ENCODE data around the gene GLRA1.
"Not testable (repeated sequence)": the region's sequence is repeated elsewhere in the genome, so short reads cannot be mapped to it uniquely, and the experiment has no call there.

The GLRA1 gene

GRCh38 chr5:151855701-151856100 lies 69.0 kb downstream of the GLRA1 start:
- H3K4me2 ChIP-seq (ENCODE audit: low read length), result no peak overlapping the region
- H3K36me3 ChIP-seq (ENCODE audit: insufficient read depth, low read length), result no peaks in the 10 kb centered on the region

GRCh38 chr5:151847871-151848270 lies 76.8 kb downstream of the GLRA1 start:
- no peak overlapping the region for H3K9ac ChIP-seq (ENCODE audit: low read length)
- H3K36me3 ChIP-seq (ENCODE audit: insufficient read depth, low read length), result no peaks in the 10 kb centered on the region
- no peak overlapping the region for H2AFZ ChIP-seq (ENCODE audit: low read length)
- no peaks in the 10 kb centered on the region for H3F3A ChIP-seq (ENCODE audit: insufficient read depth, low read length)
- TF ChIP-seq EZH2 (IDR thresholded peaks at IDR 0.05; ENCODE audit: borderline replicate concordance, low read length), result no peak
- TF ChIP-seq CTCF (IDR thresholded peaks at IDR 0.05; ENCODE audit: low read length), result no peak
- H3K4me2 ChIP-seq (ENCODE audit: low read length), result no peak overlapping the region
- H3K4me1 ChIP-seq (ENCODE audit: insufficient read depth, low read length, severe bottlenecking), result no peaks in the 10 kb centered on the region
- no peaks in the 10 kb centered on the region for H4K20me1 ChIP-seq (ENCODE audit: insufficient read depth, low read length)
- no peak overlapping the region for H3K4me3 ChIP-seq (ENCODE audit: low read depth, low read length, poor library complexity, severe bottlenecking)
- 0 out of 2 replicates have a peak, but pooled peaks cover 3% of the 10 kb centered on the region for H3K9me3 ChIP-seq (ENCODE audit: low read length)
- no peak overlapping the region for H3K27ac ChIP-seq (ENCODE audit: low read depth, low read length, poor library complexity, severe bottlenecking)
- no peaks in the 10 kb centered on the region for H3K79me2 ChIP-seq (ENCODE audit: insufficient read depth, low read length)
- H3K27me3 ChIP-seq (ENCODE audit: insufficient read depth, low read length), result no peaks in the 10 kb centered on the region
- H3K9me2 ChIP-seq (ENCODE audit: low read depth, low read length), result no peaks in the 10 kb centered on the region

More at GRCh38 chr5:151855701-151856100, 69.0 kb downstream of the GLRA1 start:
- Histone ChIP-seq H3K27me3 (ENCODE audit: insufficient read depth, low read length) (no peaks in the 10 kb centered on the region), H3K9me3 (ENCODE audit: low read length) (no peaks in the 10 kb centered on the region), H3K9me2 (ENCODE audit: low read depth, low read length) (no peaks in the 10 kb centered on the region), H3K4me3 (ENCODE audit: low read depth, low read length, poor library complexity, severe bottlenecking) (no peak overlapping the region), H2AFZ (ENCODE audit: low read length) (no peak overlapping the region), H3F3A (ENCODE audit: insufficient read depth, low read length) (no peaks in the 10 kb centered on the region), H3K27ac (ENCODE audit: low read depth, low read length, poor library complexity, severe bottlenecking) (no peak overlapping the region), H3K79me2 (ENCODE audit: insufficient read depth, low read length) (no peaks in the 10 kb centered on the region), H3K9ac (ENCODE audit: low read length) (no peak overlapping the region), H3K4me1 (ENCODE audit: insufficient read depth, low read length, severe bottlenecking) (no peaks in the 10 kb centered on the region), H4K20me1 (ENCODE audit: insufficient read depth, low read length) (no peaks in the 10 kb centered on the region)
- TF ChIP-seq EZH2 (IDR thresholded peaks at IDR 0.05; ENCODE audit: borderline replicate concordance, low read length) (no peak), CTCF (IDR thresholded peaks at IDR 0.05; ENCODE audit: low read length) (no peak)

- H3K4me1 ChIP-seq (ENCODE audit: insufficient read depth, low read length, severe bottlenecking), result no peaks in the 10 kb centered on the region
- no peak overlapping the region for H3K9ac ChIP-seq (ENCODE audit: low read length)
- H3K79me2 ChIP-seq (ENCODE audit: insufficient read depth, low read length), result no peaks in the 10 kb centered on the region
- no peak overlapping the region for H3K4me3 ChIP-seq (ENCODE audit: low read depth, low read length, poor library complexity, severe bottlenecking)
- no peaks in the 10 kb centered on the region for H4K20me1 ChIP-seq (ENCODE audit: insufficient read depth, low read length)
- no peaks in the 10 kb centered on the region for H3F3A ChIP-seq (ENCODE audit: insufficient read depth, low read length)
- TF ChIP-seq EZH2 (IDR thresholded peaks at IDR 0.05; ENCODE audit: borderline replicate concordance, low read length) (no peak), CTCF (IDR thresholded peaks at IDR 0.05; ENCODE audit: low read length) (no peak)
- H3K9me3 ChIP-seq (ENCODE audit: low read length), result 0 out of 2 replicates have a peak, but pooled peaks cover 3% of the 10 kb centered on the region
- H3K9me2 ChIP-seq (ENCODE audit: low read depth, low read length), result no peaks in the 10 kb centered on the region
- no peaks in the 10 kb centered on the region for H3K36me3 ChIP-seq (ENCODE audit: insufficient read depth, low read length)
- no peaks in the 10 kb centered on the region for H3K27me3 ChIP-seq (ENCODE audit: insufficient read depth, low read length)
- no peak overlapping the region for H3K27ac ChIP-seq (ENCODE audit: low read depth, low read length, poor library complexity, severe bottlenecking)
- no peak overlapping the region for H2AFZ ChIP-seq (ENCODE audit: low read length)
- H3K4me2 ChIP-seq (ENCODE audit: low read length), result no peak overlapping the region
These were observed 77.9 kb downstream of the GLRA1 start for GRCh38 chr5:151846765-151847164.

GRCh38 chr5:151832843-151833242 lies 91.8 kb downstream of the GLRA1 start:
- not testable (repeated sequence) for H3K79me2 ChIP-seq (ENCODE audit: insufficient read depth, low read length); H3K9ac ChIP-seq (ENCODE audit: low read length); H3F3A ChIP-seq (ENCODE audit: insufficient read depth, low read length); H3K27me3 ChIP-seq (ENCODE audit: insufficient read depth, low read length); H3K36me3 ChIP-seq (ENCODE audit: insufficient read depth, low read length); H3K9me2 ChIP-seq (ENCODE audit: low read depth, low read length); H4K20me1 ChIP-seq (ENCODE audit: insufficient read depth, low read length); H3K27ac ChIP-seq (ENCODE audit: low read depth, low read length, poor library complexity, severe bottlenecking); H3K4me1 ChIP-seq (ENCODE audit: insufficient read depth, low read length, severe bottlenecking); H3K4me3 ChIP-seq (ENCODE audit: low read depth, low read length, poor library complexity, severe bottlenecking); H2AFZ ChIP-seq (ENCODE audit: low read length); H3K9me3 ChIP-seq (ENCODE audit: low read length); H3K4me2 ChIP-seq (ENCODE audit: low read length)
